ENCODE data around the gene ADAT1. TPM values are rescaled to one million over a fixed set of nuclear protein-coding genes. Genes with fewer than 3 reads are reported as not detected.

Gene ADAT1
- total RNA-seq, 2 experiments from 2014 or later: 46.7 to 47.6 TPM

DNA sequence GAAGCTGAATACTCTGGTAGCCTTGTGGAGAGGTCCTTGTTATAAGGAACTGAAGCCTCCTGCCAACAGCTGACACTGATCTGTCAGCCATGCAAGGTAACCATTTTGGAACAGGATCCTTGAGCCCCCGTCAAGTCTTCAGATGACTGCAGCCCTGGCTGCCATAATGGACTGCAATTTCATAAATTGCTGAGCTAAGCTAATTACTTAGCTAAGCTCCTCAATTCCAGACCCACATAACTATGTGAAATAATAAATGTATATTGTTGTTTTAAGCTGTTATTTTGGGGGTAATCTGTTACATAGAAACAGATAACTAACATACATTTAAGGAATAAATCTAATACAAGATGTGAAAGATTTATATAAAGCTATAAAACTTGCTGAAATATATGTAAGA lies 16.6 kb downstream of the ADAT1 start:
- Histone ChIP-seq H3K27ac (ENCODE audit: low read depth in 1 of 2, low read length in 2 of 2) (no peak overlapping the region), H3K4me1 (ENCODE audit: insufficient read depth, low read length) (no peaks in the 10 kb centered on the region), H3K9me3 (ENCODE audit: control insufficient read depth in 1 of 2, insufficient read depth in 1 of 2, low read length in 2 of 2) (peaks cover 0 to 11% of the 10 kb centered on the region in 2 experiments), H3K36me3 (ENCODE audit: insufficient read depth, low read length) (peaks cover 74% of the 10 kb centered on the region), H3K27me3 (ENCODE audit: control insufficient read depth in 1 of 2, insufficient read depth in 2 of 2, low read length in 2 of 2) (no peaks in the 10 kb centered on the region), H3K4me3 (ENCODE audit: low read length) (no peak overlapping the region)
- TF ChIP-seq, protein P1, sequence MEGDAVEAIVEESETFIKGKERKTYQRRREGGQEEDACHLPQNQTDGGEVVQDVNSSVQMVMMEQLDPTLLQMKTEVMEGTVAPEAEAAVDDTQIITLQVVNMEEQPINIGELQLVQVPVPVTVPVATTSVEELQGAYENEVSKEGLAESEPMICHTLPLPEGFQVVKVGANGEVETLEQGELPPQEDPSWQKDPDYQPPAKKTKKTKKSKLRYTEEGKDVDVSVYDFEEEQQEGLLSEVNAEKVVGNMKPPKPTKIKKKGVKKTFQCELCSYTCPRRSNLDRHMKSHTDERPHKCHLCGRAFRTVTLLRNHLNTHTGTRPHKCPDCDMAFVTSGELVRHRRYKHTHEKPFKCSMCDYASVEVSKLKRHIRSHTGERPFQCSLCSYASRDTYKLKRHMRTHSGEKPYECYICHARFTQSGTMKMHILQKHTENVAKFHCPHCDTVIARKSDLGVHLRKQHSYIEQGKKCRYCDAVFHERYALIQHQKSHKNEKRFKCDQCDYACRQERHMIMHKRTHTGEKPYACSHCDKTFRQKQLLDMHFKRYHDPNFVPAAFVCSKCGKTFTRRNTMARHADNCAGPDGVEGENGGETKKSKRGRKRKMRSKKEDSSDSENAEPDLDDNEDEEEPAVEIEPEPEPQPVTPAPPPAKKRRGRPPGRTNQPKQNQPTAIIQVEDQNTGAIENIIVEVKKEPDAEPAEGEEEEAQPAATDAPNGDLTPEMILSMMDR (IDR thresholded peaks at IDR 0.05): no peak
- Mint-ChIP-seq H3K4me3 (no peak overlapping the region), H3K27me3 (no peaks in the 10 kb centered on the region), H3K27ac (no peak overlapping the region), H3K36me3 (ENCODE audit: low read depth) (peaks cover 99% of the 10 kb centered on the region), H3K9me3 (peaks cover 2% of the 10 kb centered on the region), H3K4me1 (ENCODE audit: low read depth) (peaks cover 8% of the 10 kb centered on the region)
- ATAC-seq (ENCODE audit: poor library complexity): no peak
- ChIA-PET CTCF (no interaction called here), POLR2A (interaction anchor here (1.2 to 1.4 kb wide), 3 partner anchors 10 to 41 kb away, joined by 3 to 5 read pairs (median 4); partner anchors contain the start of genes ADAT1, KARS1 and TERF2IP)
- no peak for DNase-seq
- intact Hi-C loops (cut with DNase I, micrococcal nuclease): no loop called here

DNA sequence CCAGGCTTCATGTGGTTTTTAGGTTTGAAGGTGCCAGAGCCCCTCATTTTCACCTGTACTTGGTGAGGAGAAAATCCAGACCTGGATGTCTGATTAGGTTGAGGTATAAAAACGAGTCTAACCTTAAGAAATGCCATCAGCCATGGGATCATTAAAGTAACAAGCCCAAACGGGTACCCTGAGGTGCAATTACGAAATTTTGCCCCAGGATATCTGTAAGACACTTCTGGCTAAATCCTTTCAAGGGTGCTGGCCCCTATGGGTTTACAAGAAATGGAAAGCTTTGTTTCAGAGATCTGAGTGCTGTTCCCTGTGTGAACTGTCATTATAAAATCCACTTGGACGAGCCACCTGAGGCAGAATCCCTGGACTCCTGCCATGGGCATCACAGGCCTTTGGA lies 19.8 kb downstream of the ADAT1 start:
- H3K4me1 ChIP-seq (ENCODE audit: insufficient read depth, low read length): no peaks in the 10 kb centered on the region
- CTCF ChIA-PET: no interaction called here
- Mint-ChIP-seq H3K4me1 (ENCODE audit: low read depth) (no peaks in the 10 kb centered on the region), H3K9me3 (peaks cover 2% of the 10 kb centered on the region), H3K27ac (no peak overlapping the region), H3K4me3 (no peak overlapping the region), H3K36me3 (ENCODE audit: low read depth) (peaks cover 93% of the 10 kb centered on the region), H3K27me3 (no peaks in the 10 kb centered on the region)
- H3K27ac ChIP-seq (ENCODE audit: low read depth in 1 of 2, low read length in 2 of 2): no peak overlapping the region
- H3K36me3 ChIP-seq (ENCODE audit: insufficient read depth, low read length): peaks cover 62% of the 10 kb centered on the region
- POLR2A ChIA-PET: no interaction called here
- DNase-seq (no peak), ATAC-seq (ENCODE audit: poor library complexity) (no peak)
- TF ChIP-seq, protein P1 (IDR thresholded peaks at IDR 0.05): no peak
- no peak overlapping the region for H3K4me3 ChIP-seq (ENCODE audit: low read length)
- H3K27me3 ChIP-seq (ENCODE audit: control insufficient read depth in 1 of 2, insufficient read depth in 2 of 2, low read length in 2 of 2): no peaks in the 10 kb centered on the region
- peaks cover 0 to 11% of the 10 kb centered on the region in 2 experiments for H3K9me3 ChIP-seq (ENCODE audit: control insufficient read depth in 1 of 2, insufficient read depth in 1 of 2, low read length in 2 of 2)
- intact Hi-C loops (cut with DNase I, micrococcal nuclease): no loop called here

DNA sequence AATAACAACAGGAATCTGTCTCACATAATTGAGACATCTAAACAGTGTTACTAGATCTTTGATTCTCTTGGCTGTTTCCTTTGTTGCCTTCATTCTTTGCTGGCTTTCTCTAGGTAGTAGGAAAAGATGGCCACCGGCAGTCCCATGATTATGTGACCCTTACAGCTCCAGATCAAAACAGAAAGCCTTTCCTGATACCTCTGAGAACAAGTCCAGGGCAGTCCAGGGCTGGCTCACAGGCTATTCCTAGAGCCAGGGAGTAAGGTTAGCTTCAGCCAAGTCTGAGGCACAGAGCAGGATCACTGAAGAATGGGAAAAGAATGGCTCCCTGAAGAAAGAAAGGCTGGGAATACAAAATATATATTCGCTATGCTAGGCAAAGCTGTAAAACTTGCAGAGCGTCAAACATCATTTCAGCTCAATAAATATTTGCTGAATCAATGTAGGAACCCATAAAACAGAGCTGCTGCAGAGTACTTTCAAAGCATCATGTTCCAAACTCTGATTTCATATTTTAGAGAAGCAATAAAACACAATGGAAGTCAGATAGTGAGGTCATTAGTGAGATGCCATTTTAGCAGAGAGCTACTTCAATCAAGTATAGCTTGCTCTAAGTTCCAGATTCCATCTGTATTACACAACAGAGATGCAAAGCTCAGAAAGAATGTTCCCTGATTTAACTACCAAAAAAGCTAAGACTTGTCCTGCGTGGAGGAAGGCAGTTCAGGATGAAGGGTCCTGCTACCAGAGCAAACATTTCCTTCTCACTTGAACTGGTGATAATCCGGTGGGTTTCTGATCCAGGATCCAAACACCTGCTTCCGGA lies 23.4 kb downstream of the ADAT1 start:
- H3K9me3 ChIP-seq (ENCODE audit: control insufficient read depth in 1 of 2, insufficient read depth in 1 of 2, low read length in 2 of 2): peaks cover 0 to 11% of the 10 kb centered on the region in 2 experiments
- Mint-ChIP-seq H3K27ac (no peak overlapping the region), H3K27me3 (no peaks in the 10 kb centered on the region), H3K4me3 (no peak overlapping the region), H3K36me3 (ENCODE audit: low read depth) (peaks cover 82% of the 10 kb centered on the region), H3K9me3 (peaks cover 2% of the 10 kb centered on the region), H3K4me1 (ENCODE audit: low read depth) (peaks cover 1% of the 10 kb centered on the region)
- H3K27ac ChIP-seq (ENCODE audit: low read depth in 1 of 2, low read length in 2 of 2): no peak overlapping the region
- H3K27me3 ChIP-seq (ENCODE audit: control insufficient read depth in 1 of 2, insufficient read depth in 2 of 2, low read length in 2 of 2): no peaks in the 10 kb centered on the region
- H3K4me1 ChIP-seq (ENCODE audit: insufficient read depth, low read length): no peaks in the 10 kb centered on the region
- ChIA-PET POLR2A (no interaction called here), CTCF (interaction anchor here (0.7 kb wide), 1 partner anchor 820 kb away, joined by 5 read pairs; no protein-coding TSS in a partner anchor)
- TF ChIP-seq, protein P1 (IDR thresholded peaks at IDR 0.05): no peak
- no peak for ATAC-seq (ENCODE audit: poor library complexity)
- no peak overlapping the region for H3K4me3 ChIP-seq (ENCODE audit: low read length)
- DNase-seq: no peak
- intact Hi-C loops (cut with DNase I, micrococcal nuclease): no loop called here
- peaks cover 51% of the 10 kb centered on the region for H3K36me3 ChIP-seq (ENCODE audit: insufficient read depth, low read length)
